HG03066 (cell line): Measurements from ENCODE around the gene CATSPERB.
"Not testable (repeated sequence)": the region's sequence is repeated elsewhere in the genome, so short reads cannot be mapped to it uniquely, and the experiment has no call there.

ENCODE experiments used
- ATAC-seq: cut with Tn5 transposase; IDR thresholded peaks from one replicate; pipeline ENCODE4 v1.9.1; 2021; ENCODE audit warnings: low read depth; ENCODE audit not compliant: unreplicated experiment

CATSPERB gene

DNA sequence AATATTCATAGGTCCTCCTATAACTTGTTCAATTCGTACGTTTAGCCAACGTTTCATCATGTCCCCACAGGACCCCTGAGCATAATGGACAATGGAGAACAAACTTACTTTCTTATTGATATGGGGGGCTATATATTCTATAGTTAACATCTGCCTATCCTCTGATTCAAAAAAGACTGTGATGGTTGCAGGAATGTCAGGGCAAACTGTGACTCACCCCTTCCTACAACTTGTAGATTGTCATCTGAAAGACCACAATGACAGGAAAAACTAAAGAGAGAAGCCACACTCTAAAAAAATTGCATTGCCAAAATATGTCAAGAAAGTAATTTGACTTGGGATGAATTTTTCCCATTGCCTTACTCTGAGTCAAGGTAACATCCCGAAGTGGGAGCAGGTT is 50.8 kb downstream of the CATSPERB start:
- no peak for ATAC-seq

DNA sequence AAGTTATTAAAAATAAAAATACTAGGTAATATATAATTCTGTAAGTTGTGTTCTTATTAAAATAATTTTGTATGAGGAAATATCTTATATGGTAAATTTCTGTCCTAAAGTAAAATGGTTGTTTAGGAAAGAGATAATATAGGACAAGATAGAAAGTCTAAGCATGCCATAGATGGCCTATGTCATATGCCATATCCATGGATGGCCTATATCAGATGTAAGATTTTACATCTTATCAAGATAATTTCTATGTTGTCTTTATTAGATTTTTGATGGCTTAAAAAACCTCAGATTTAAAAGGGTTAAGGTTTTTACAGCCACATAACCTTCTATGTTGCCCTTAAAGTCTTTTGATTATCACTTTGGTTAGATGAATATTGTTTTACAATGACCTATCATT is 52.6 kb downstream of the CATSPERB start:
- ATAC-seq: no peak

DNA sequence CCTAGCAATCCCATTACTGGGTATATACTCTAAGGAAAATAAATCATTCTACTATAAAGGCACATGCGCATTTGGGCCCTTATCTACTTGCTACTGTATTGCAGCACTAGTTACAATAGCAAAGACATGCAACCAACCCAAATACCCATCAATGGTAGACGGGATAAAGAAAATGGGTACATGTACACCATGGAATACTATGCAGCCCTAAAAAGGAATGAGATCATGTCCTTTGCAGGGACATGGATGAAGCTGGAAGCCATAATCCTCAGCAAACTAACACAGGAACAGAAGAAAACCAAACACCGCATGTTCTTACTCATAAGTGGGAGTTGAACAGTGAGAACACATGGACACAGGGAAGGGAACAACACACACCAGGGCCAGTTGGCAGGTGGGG is 54.2 kb downstream of the CATSPERB start:
- not testable (repeated sequence) for ATAC-seq

DNA sequence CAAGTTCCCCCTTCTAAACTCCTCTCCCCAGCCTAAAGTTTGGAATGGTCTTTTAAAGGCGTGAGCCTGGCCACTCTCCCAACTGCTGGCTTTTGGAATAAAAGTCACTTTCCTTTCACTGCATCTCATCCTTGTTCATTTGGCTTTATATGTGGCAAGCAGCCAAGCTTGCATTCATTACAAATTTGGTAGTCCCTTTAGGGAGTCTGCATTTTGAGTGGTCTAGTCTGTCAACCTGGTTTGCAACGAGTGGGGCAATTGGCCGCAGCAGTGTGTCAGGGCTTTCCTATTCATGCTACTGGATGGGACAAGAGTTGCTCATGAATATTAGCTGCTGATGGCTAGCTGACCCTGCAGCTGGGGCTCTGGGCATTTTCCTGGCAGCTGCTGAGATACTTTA is 57.0 kb downstream of the CATSPERB start:
- no peak for ATAC-seq

- no peak for ATAC-seq
Observed at GRCh38 chr14:91669867-91670266, 62.0 kb downstream of the CATSPERB start.

DNA sequence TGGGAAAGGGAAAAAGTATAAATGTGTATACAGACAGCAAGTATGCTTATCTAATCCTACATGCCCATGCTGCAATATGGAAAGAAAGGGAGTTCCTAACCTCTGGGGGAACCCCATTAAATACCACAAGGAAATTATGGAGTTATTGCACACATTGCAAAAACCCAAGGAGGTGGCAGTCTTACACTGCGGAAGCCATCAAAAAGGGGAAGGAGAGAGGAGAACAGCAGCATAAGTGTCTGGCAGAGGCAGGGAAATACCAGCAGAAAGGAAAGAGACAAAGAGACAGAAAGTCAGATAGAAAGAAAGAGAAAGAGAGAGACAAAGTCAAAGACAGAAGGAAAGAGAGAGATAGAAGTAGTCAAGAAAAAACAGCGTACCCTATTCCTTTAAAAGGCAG is 64.8 kb downstream of the CATSPERB start:
- ATAC-seq: not testable (repeated sequence)

DNA sequence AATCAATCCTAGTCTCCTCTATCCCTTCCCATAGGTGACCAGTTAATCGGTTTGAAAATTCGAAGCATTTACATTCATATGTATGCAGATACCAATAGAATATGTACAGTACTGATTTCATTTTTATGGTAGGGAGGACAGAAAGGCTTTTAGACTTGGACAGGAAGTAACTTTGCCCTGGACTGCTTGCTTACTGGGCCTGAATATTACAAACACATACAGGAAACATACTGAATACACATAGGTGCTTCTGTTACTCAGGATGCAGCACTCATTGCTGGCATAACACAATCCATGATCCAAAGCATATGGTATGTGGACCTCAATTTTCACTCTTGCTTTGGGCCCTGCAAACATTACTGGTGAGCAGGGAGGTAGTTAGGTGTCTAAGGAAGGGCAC is 71.1 kb downstream of the CATSPERB start:
- ATAC-seq: no peak

- ATAC-seq: no peak
Observed at GRCh38 chr14:91654836-91655235, 77.0 kb downstream of the CATSPERB start.

- ATAC-seq: no peak
Observed at GRCh38 chr14:91653451-91653850, 78.4 kb downstream of the CATSPERB start.

- ATAC-seq: no peak
Observed at GRCh38 chr14:91649930-91650329, 82.0 kb downstream of the CATSPERB start.

- no peak for ATAC-seq
Observed at GRCh38 chr14:91647856-91648255, 84.0 kb downstream of the CATSPERB start.

- no peak for ATAC-seq
Observed at GRCh38 chr14:91636604-91637003, 95.3 kb downstream of the CATSPERB start.

GRCh38 chr14:91624757-91625156 is 107.1 kb downstream of the CATSPERB start:
- ATAC-seq: no peak

GRCh38 chr14:91614187-91614586 is 117.7 kb downstream of the CATSPERB start:
- no peak for ATAC-seq

GRCh38 chr14:91613459-91614112 is 118.3 kb downstream of the CATSPERB start:
- no peak for ATAC-seq

DNA sequence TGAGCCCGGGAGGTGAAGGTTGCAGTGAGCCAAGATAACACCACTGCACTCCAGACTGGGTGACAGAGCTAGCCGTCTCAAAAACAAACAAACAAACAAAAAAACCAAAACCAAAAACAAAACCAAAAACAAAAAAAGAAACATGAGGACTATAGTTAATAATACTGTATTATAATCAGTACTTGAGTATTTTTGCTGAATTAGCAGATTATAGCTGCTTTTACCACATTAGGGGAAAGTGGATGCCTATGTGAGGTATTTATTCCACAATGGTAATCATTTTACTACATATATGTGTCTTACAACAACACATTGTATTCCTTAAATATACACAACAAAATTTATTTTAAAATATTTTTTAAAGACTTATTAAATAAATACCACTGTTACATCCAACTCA is 120.4 kb downstream of the CATSPERB start:
- ATAC-seq: no peak

GRCh38 chr14:91609161-91609560 is 122.7 kb downstream of the CATSPERB start:
- no peak for ATAC-seq

- ATAC-seq: no peak
Observed at GRCh38 chr14:91607322-91608047, 124.4 kb downstream of the CATSPERB start.

GRCh38 chr14:91606851-91607250 is 125.0 kb downstream of the CATSPERB start:
- ATAC-seq: no peak

GRCh38 chr14:91604611-91605010 is 127.3 kb downstream of the CATSPERB start:
- not testable (repeated sequence) for ATAC-seq

DNA sequence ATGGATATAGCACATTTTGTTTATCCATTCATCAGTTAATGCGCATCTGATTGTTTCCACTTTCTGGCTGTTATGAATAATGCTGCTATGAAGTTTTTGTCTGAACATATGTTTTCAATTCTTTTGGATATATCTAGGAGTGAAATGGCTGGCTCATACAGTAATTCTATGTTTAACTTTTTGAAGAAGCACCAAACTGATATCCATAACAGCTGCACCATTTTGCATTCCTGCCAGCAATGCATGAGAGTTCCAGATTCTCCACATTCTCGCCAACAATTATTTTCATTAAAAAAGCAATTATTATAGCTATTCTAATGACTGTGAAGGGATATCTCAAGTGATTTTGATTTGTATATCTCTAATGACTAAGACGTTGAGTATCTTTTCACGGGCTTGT is 131.9 kb downstream of the CATSPERB start:
- no peak for ATAC-seq

GRCh38 chr14:91595736-91596135 is 136.2 kb downstream of the CATSPERB start:
- ATAC-seq: no peak
